HepG2 (cell line): ENCODE measurements around the gene MSMO1. TPM values are rescaled to one million over a fixed set of nuclear protein-coding genes. Genes with fewer than 3 reads are reported as not detected.

Experiments used
- AGO1 ChIP-seq: fragments of 200-400 bp; formaldehyde crosslinking; IDR thresholded peaks from 2 replicates; pipeline ENCODE4 v1.6.1; 2017; ENCODE audit warnings: mild to moderate bottlenecking, low read depth, low read length, moderate library complexity; ENCODE audit not compliant: poor library complexity, severe bottlenecking
- GFI1 ChIP-seq: sonication (generic); formaldehyde crosslinking; IDR thresholded peaks from 2 replicates; pipeline ENCODE4 v1.5.0; 2020; ENCODE audit warnings: missing genetic modification reagents, mild to moderate bottlenecking, borderline replicate concordance
- MIXL1 ChIP-seq: IDR thresholded peaks from 2 replicates; pipeline ENCODE4 v1.6.1; 2016
- RBAK ChIP-seq: sonication (generic); formaldehyde crosslinking; IDR thresholded peaks from 2 replicates; pipeline ENCODE4 v1.5.1; 2020; ENCODE audit warnings: mild to moderate bottlenecking, missing genetic modification reagents
- SIX1 ChIP-seq: sonication (generic); formaldehyde crosslinking; IDR thresholded peaks from 2 replicates; pipeline ENCODE4 v1.4.0; 2020; ENCODE audit warnings: missing genetic modification reagents, borderline replicate concordance
- SIX4 ChIP-seq: sonication (generic); formaldehyde crosslinking; IDR thresholded peaks from 2 replicates; pipeline ENCODE4 v1.4.0; 2020; ENCODE audit warnings: missing genetic modification reagents
- SMARCC2 ChIP-seq: fragments of 450-650 bp; IDR thresholded peaks from 2 replicates; pipeline ENCODE4 v1.6.1; 2017; ENCODE audit warnings: antibody characterized with exemption, mild to moderate bottlenecking
- ZBTB7B ChIP-seq: sonication (generic); formaldehyde crosslinking; IDR thresholded peaks from 2 replicates; pipeline ENCODE4 v1.4.0; 2020; ENCODE audit warnings: missing genetic modification reagents
- ZNF225 ChIP-seq: sonication (generic); formaldehyde crosslinking; IDR thresholded peaks from 2 replicates; pipeline ENCODE4 v1.4.0; 2020; ENCODE audit warnings: mild to moderate bottlenecking, missing genetic modification reagents
- ZNF317 ChIP-seq: sonication (generic); formaldehyde crosslinking; IDR thresholded peaks from 2 replicates; pipeline ENCODE4 v1.5.0; 2020; ENCODE audit warnings: mild to moderate bottlenecking, missing genetic modification reagents
- ZNF652 ChIP-seq: IDR thresholded peaks from 2 replicates; pipeline ENCODE4 v1.6.1; 2016; ENCODE audit warnings: low read depth, borderline replicate concordance
- ZSCAN31 ChIP-seq: sonication (generic); formaldehyde crosslinking; IDR thresholded peaks from 2 replicates; pipeline ENCODE4 v1.5.0; 2020; ENCODE audit warnings: low read depth, mild to moderate bottlenecking, missing genetic modification reagents
- polyA plus RNA-seq, 8 experiments: library from polyadenylated mRNA; depleted of rRNA in 3 of 8; stranded (reverse) in 7 of 8; unstranded in 1 of 8; fragments of >200 nt; fragmentation: Illumina TruSeq in 4 of 8; extraction: Trizol in 4 of 8; gene quantifications; 2 replicates each; pipeline versions ENCODE4 v1.2.1 to v1.2.3, GENCODE V29; 2011 to 2016; ENCODE audit warnings: low read depth in 4 of 8, missing spikeins in 1 of 8, mixed read lengths in 1 of 8; ENCODE audit not compliant: insufficient read depth in 1 of 8
- total RNA-seq, 5 experiments: library from RNA; depleted of rRNA; stranded (reverse); fragments of >200 nt; fragmentation: Illumina TruSeq; extraction: Trizol; gene quantifications; 2 replicates each; pipeline ENCODE4 v1.2.3, GENCODE V29; 2016; ENCODE audit warnings: low read depth in 1 of 5
- TF ChIP-seq, protein P1 (sequence below): sonication (generic); formaldehyde crosslinking; conservative IDR thresholded peaks from 2 replicates; pipeline ENCODE4 v1.8.1; 2023; ENCODE audit warnings: missing genetic modification reagents
- TF ChIP-seq, protein P2 (sequence below), 2 experiments: sonication (generic) in 1 of 2; formaldehyde crosslinking in 1 of 2; IDR thresholded peaks; 2 replicates each; pipeline versions ENCODE4 v1.5.1 to v1.6.1; 2011 to 2020; ENCODE audit warnings: borderline replicate concordance in 1 of 2, low read depth in 1 of 2, low read length in 1 of 2, mild to moderate bottlenecking in 1 of 2, missing genetic modification reagents in 1 of 2, moderate library complexity in 1 of 2
- TF ChIP-seq, protein P3 (sequence below): sonication (generic); formaldehyde crosslinking; IDR thresholded peaks from 2 replicates; pipeline ENCODE4 v1.5.1; 2020; ENCODE audit warnings: missing genetic modification reagents, mild to moderate bottlenecking, borderline replicate concordance
- TF ChIP-seq, protein P4 (sequence below): IDR thresholded peaks from 2 replicates; pipeline ENCODE4 v1.6.1; 2016; ENCODE audit warnings: missing compliant biosample characterization, missing genetic modification reagents, borderline replicate concordance

The MSMO1 gene
- total and polyA plus RNA-seq, 2 of the 13 experiments (the other 11 are each of a cell fraction or from before 2014, with no cell fraction given), result 98.1 to 216 TPM

DNA sequence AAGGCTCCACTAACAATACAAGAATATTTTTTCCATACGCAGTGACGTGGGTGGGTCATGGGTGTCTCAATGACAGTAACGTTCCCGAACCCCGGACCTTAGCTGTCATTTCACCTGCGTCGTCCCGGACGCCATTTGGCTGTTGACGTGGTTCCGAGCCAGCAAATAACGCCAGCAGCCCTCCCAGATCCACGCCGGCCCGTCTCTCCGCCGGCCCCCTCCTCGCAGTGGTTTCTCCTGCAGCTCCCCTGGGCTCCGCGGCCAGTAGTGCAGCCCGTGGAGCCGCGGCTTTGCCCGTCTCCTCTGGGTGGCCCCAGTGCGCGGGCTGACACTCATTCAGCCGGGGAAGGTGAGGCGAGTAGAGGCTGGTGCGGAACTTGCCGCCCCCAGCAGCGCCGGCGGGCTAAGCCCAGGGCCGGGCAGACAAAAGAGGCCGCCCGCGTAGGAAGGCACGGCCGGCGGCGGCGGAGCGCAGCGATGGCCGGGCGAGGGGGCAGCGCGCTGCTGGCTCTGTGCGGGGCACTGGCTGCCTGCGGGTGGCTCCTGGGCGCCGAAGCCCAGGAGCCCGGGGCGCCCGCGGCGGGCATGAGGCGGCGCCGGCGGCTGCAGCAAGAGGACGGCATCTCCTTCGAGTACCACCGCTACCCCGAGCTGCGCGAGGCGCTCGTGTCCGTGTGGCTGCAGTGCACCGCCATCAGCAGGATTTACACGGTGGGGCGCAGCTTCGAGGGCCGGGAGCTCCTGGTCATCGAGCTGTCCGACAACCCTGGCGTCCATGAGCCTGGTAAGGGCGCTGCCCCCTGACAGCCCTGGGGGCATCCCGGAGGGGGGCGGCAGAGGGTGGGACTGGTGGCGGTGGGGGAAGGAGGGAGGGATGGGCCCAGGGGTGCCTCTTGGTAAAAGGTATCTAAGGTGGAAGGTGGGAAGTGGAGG is 51.5 kb downstream of the MSMO1 start, which contains the start of gene CPE (continued):
- TF ChIP-seq, protein P1, sequence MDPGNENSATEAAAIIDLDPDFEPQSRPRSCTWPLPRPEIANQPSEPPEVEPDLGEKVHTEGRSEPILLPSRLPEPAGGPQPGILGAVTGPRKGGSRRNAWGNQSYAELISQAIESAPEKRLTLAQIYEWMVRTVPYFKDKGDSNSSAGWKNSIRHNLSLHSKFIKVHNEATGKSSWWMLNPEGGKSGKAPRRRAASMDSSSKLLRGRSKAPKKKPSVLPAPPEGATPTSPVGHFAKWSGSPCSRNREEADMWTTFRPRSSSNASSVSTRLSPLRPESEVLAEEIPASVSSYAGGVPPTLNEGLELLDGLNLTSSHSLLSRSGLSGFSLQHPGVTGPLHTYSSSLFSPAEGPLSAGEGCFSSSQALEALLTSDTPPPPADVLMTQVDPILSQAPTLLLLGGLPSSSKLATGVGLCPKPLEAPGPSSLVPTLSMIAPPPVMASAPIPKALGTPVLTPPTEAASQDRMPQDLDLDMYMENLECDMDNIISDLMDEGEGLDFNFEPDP (CRISPR knock-in tag), result peak; percentile 97; the same call in 1 of the 2 replicates
- TF ChIP-seq RBAK (CRISPR knock-in tag) (no peak), ZNF652 (CRISPR knock-in tag) (no peak), ZSCAN31 (peak; percentile 98), ZNF317 (CRISPR knock-in tag) (no peak), SMARCC2 (no peak), SIX4 (CRISPR knock-in tag) (no peak), GFI1 (no peak), ZNF225 (CRISPR knock-in tag) (peak; percentile 83; the same call in 1 of the 2 replicates), SIX1 (CRISPR knock-in tag) (no peak), AGO1 (no peak), ZBTB7B (CRISPR knock-in tag) (peak; percentile 54; the same call in 1 of the 2 replicates), MIXL1 (CRISPR knock-in tag) (no peak)
- TF ChIP-seq, protein P2, sequence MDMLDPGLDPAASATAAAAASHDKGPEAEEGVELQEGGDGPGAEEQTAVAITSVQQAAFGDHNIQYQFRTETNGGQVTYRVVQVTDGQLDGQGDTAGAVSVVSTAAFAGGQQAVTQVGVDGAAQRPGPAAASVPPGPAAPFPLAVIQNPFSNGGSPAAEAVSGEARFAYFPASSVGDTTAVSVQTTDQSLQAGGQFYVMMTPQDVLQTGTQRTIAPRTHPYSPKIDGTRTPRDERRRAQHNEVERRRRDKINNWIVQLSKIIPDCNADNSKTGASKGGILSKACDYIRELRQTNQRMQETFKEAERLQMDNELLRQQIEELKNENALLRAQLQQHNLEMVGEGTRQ (IDR thresholded peaks at IDR 0.05; ENCODE audit: low read depth, low read length), result no peak
- TF ChIP-seq, protein P2 (CRISPR knock-in tag; IDR thresholded peaks at IDR 0.05; ENCODE audit: borderline replicate concordance), result no peak; the same call in 1 of the 2 replicates
- TF ChIP-seq, protein P3, sequence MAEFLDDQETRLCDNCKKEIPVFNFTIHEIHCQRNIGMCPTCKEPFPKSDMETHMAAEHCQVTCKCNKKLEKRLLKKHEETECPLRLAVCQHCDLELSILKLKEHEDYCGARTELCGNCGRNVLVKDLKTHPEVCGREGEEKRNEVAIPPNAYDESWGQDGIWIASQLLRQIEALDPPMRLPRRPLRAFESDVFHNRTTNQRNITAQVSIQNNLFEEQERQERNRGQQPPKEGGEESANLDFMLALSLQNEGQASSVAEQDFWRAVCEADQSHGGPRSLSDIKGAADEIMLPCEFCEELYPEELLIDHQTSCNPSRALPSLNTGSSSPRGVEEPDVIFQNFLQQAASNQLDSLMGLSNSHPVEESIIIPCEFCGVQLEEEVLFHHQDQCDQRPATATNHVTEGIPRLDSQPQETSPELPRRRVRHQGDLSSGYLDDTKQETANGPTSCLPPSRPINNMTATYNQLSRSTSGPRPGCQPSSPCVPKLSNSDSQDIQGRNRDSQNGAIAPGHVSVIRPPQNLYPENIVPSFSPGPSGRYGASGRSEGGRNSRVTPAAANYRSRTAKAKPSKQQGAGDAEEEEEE (CRISPR knock-in tag), result no peak
- TF ChIP-seq, protein P4, sequence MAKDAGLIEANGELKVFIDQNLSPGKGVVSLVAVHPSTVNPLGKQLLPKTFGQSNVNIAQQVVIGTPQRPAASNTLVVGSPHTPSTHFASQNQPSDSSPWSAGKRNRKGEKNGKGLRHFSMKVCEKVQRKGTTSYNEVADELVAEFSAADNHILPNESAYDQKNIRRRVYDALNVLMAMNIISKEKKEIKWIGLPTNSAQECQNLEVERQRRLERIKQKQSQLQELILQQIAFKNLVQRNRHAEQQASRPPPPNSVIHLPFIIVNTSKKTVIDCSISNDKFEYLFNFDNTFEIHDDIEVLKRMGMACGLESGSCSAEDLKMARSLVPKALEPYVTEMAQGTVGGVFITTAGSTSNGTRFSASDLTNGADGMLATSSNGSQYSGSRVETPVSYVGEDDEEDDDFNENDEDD (CRISPR knock-in tag), result no peak; the same call in 1 of the 2 replicates
